Measurements from ENCODE around the gene TRAPPC14.
"Not testable (repeated sequence)": the region's sequence is repeated elsewhere in the genome, so short reads cannot be mapped to it uniquely, and the experiment has no call there.

The TRAPPC14 gene

DNA sequence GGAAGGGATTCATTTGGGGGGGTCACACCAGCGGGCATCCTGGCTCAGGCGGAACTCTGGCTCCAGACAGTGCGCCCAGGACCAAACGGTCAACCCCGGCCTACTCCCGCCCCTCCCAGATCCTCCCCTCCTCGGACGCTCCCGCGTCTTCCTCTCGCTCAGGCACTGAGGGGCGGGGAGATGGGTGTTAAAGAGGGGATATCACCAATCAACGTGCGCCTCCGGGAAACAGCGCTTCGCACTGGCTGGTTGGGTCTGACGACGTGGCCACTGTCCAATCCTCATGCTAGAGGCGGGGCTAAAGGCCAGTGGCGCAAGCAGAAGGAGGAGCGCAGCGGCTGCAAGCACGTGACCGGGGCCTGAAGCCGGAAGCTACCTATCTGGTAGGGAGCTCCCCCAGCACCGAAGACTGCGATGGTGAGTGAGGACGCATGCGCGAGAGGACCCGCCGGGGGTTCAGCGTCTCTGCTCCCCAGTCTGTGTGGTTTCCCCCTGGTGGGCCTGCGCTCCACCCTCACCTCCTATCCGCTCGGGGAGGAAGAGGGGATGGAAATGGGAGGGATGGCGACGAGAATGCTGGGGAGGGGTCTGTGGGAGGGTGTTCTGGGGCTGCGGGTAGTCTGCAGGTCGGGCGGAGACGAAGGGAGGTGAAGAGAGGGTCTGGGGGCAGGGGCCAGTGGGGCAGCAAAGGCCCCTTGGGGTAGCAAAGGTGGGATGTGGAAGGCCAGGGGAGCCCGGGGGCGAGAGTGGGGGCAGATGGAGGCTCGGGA lies 9.8 kb downstream of the TRAPPC14 start, which contains the start of gene LAMTOR4:
Gene LAMTOR4 (plus strand): TSS at position 360 of the 770 bp plus-strand sequence. CDS start 55 bp downstream, at position 415.
- Histone ChIP-seq H3K27me3 (ENCODE audit: control insufficient read depth in 3 of 3, insufficient read depth in 3 of 3, low read depth in 1 of 3, low read length in 3 of 3) (no peaks in the 10 kb centered on the region), H3K9me3 (replicated peaks in 1 of 2; ENCODE audit: control insufficient read depth in 2 of 2, insufficient read depth in 1 of 2, low read depth in 1 of 2, low read length in 2 of 2) (no peaks in the 10 kb centered on the region), H2BK15ac (ENCODE audit: low read length) (no peak within 1 kb of the TSS), H2BK5ac (ENCODE audit: low read length) (peak within 1 kb of the TSS; percentile 88), H2BK12ac (ENCODE audit: low read length) (no peak within 1 kb of the TSS), H3K4me3 (ENCODE audit: low read length in 2 of 2) (peak within 1 kb of the TSS; percentile 82 to 96), H4K91ac (ENCODE audit: low read depth, low read length, poor library complexity) (no peak within 1 kb of the TSS), H3K18ac (ENCODE audit: low read length) (peak within 1 kb of the TSS; percentile 91), H3K9ac (ENCODE audit: low read depth, low read length, poor library complexity) (peak within 1 kb of the TSS; percentile 87), H3K23ac (ENCODE audit: low read depth, low read length, poor library complexity) (peak within 1 kb of the TSS; percentile 50), H3K79me1 (ENCODE audit: low read depth, low read length) (peaks cover 4% of the 10 kb centered on the region), H3K36me3 (replicated peaks in 1 of 2; ENCODE audit: control insufficient read depth in 2 of 2, insufficient read depth in 2 of 2, low read length in 2 of 2) (peaks cover 3 to 28% of the 10 kb centered on the region in 2 donors), H2AFZ (ENCODE audit: low read length) (peak within 1 kb of the TSS; percentile 90), H4K8ac (ENCODE audit: low read depth, low read length) (peak within 1 kb of the TSS; percentile 70), H2AK5ac (ENCODE audit: low read depth, low read length) (peak within 1 kb of the TSS; percentile 35), H3K4me1 (ENCODE audit: control insufficient read depth in 2 of 2, insufficient read depth in 1 of 2, low read depth in 1 of 2, low read length in 2 of 2) (peaks cover 0 to 9% of the 10 kb centered on the region in 2 donors), H3K14ac (ENCODE audit: low read length) (peak within 1 kb of the TSS; percentile 39), H3K4ac (ENCODE audit: low read length) (no peak within 1 kb of the TSS), H2BK120ac (ENCODE audit: low read depth, low read length) (no peak within 1 kb of the TSS), H3K27ac (replicated peaks; ENCODE audit: low read length) (peak within 1 kb of the TSS; percentile 47), H3K4me2 (ENCODE audit: insufficient read depth, low read length, poor library complexity, severe bottlenecking) (peak within 1 kb of the TSS; percentile 89)
- no CpG with 5 or more reads among the region's 46 CpGs for WGBS, 2 donors (ENCODE audit: extremely low coverage in 2 of 2, insufficient read length in 2 of 2, insufficient replicate concordance in 1 of 2)
- peak; percentile 96 for DNase-seq (ENCODE audit: low spot score)

DNA sequence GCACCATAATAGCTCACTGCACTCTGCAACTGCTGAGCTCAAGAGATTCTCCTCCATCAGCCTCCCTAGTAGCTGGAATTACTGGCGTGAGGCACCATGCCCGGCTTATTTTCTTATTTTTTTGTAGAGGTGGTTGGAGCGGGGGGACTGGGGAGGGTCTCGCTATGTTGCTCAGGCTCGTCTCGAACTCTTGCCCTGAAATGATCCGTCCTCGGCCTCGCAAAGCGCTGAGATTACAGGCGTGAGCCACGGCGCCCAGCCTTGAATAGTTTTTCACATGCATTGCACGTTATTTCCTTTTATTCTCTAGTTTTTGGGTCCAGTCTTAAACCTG lies 10.3 kb downstream of the TRAPPC14 start:
- H3K4me3 ChIP-seq (ENCODE audit: low read length in 2 of 2): peak overlapping the region in 1 of 2 donors; percentile 33

DNA sequence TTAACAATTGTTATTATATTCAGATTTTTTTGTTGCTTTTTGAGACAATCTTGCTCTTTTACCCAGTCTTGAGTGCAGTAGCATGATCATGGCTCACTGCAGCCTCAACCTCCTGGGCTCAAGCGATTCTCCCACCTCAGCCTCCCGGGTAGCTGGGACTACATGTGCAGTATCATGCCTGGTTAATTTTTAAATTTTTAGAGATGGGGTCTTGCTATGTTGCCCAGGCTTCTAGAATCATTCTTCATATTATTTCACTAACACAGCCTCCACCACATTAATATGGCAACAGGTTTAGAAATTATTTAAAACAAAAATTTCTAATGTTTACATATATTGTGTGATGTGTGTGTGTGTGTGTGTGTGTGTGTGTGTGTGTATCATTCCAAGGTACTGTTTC lies 11.2 kb downstream of the TRAPPC14 start:
- Histone ChIP-seq H3K4me1 (ENCODE audit: control insufficient read depth in 2 of 2, insufficient read depth in 1 of 2, low read depth in 1 of 2, low read length in 2 of 2) (peaks cover 0 to 9% of the 10 kb centered on the region in 2 donors), H3K9me3 (replicated peaks in 1 of 2; ENCODE audit: control insufficient read depth in 2 of 2, insufficient read depth in 1 of 2, low read depth in 1 of 2, low read length in 2 of 2) (no peaks in the 10 kb centered on the region), H2BK12ac (ENCODE audit: low read length) (no peak overlapping the region), H3K23ac (ENCODE audit: low read depth, low read length, poor library complexity) (no peak overlapping the region), H2BK5ac (ENCODE audit: low read length) (no peak overlapping the region), H4K91ac (ENCODE audit: low read depth, low read length, poor library complexity) (no peak overlapping the region), H3K18ac (ENCODE audit: low read length) (no peak overlapping the region), H2BK15ac (ENCODE audit: low read length) (no peak overlapping the region), H3K27ac (replicated peaks; ENCODE audit: low read length) (no peak overlapping the region), H3K36me3 (replicated peaks in 1 of 2; ENCODE audit: control insufficient read depth in 2 of 2, insufficient read depth in 2 of 2, low read length in 2 of 2) (peaks cover 0 to 13% of the 10 kb centered on the region in 2 donors), H3K79me1 (ENCODE audit: low read depth, low read length) (peaks cover 4% of the 10 kb centered on the region), H3K4ac (ENCODE audit: low read length) (no peak overlapping the region), H2AFZ (ENCODE audit: low read length) (no peak overlapping the region), H3K4me2 (ENCODE audit: insufficient read depth, low read length, poor library complexity, severe bottlenecking) (no peak overlapping the region), H3K4me3 (ENCODE audit: low read length in 2 of 2) (no peak overlapping the region), H4K8ac (ENCODE audit: low read depth, low read length) (no peak overlapping the region), H2AK5ac (ENCODE audit: low read depth, low read length) (no peak overlapping the region), H3K9ac (ENCODE audit: low read depth, low read length, poor library complexity) (no peak overlapping the region), H3K27me3 (ENCODE audit: control insufficient read depth in 3 of 3, insufficient read depth in 3 of 3, low read depth in 1 of 3, low read length in 3 of 3) (no peaks in the 10 kb centered on the region), H2BK120ac (ENCODE audit: low read depth, low read length) (no peak overlapping the region), H3K14ac (ENCODE audit: low read length) (no peak overlapping the region)
- no peak for DNase-seq (ENCODE audit: low spot score)
- no CpG with 5 or more reads among the region's 2 CpGs for WGBS, 2 donors (ENCODE audit: extremely low coverage in 2 of 2, insufficient read length in 2 of 2, insufficient replicate concordance in 1 of 2)

More for the DNA sequence above, 10.3 kb downstream of the TRAPPC14 start:
- H2AFZ ChIP-seq (ENCODE audit: low read length): peak overlapping the region; percentile 87
- no peaks in the 10 kb centered on the region for H3K9me3 ChIP-seq (replicated peaks in 1 of 2; ENCODE audit: control insufficient read depth in 2 of 2, insufficient read depth in 1 of 2, low read depth in 1 of 2, low read length in 2 of 2)
- peak overlapping the region; percentile 47 for H3K27ac ChIP-seq (replicated peaks; ENCODE audit: low read length)
- H2BK12ac ChIP-seq (ENCODE audit: low read length): no peak overlapping the region
- H3K27me3 ChIP-seq (ENCODE audit: control insufficient read depth in 3 of 3, insufficient read depth in 3 of 3, low read depth in 1 of 3, low read length in 3 of 3): no peaks in the 10 kb centered on the region
- H4K91ac ChIP-seq (ENCODE audit: low read depth, low read length, poor library complexity): no peak overlapping the region
- H2BK120ac ChIP-seq (ENCODE audit: low read depth, low read length): no peak overlapping the region
- H2AK5ac ChIP-seq (ENCODE audit: low read depth, low read length): no peak overlapping the region
- no peak overlapping the region for H3K4ac ChIP-seq (ENCODE audit: low read length)
- peak overlapping the region; percentile 47 for H3K4me2 ChIP-seq (ENCODE audit: insufficient read depth, low read length, poor library complexity, severe bottlenecking)
- peaks cover 0 to 9% of the 10 kb centered on the region in 2 donors for H3K4me1 ChIP-seq (ENCODE audit: control insufficient read depth in 2 of 2, insufficient read depth in 1 of 2, low read depth in 1 of 2, low read length in 2 of 2)
- H4K8ac ChIP-seq (ENCODE audit: low read depth, low read length): no peak overlapping the region
- peaks cover 4% of the 10 kb centered on the region for H3K79me1 ChIP-seq (ENCODE audit: low read depth, low read length)
- DNase-seq (ENCODE audit: low spot score): no peak
- peak overlapping the region; percentile 16 for H2BK5ac ChIP-seq (ENCODE audit: low read length)
- no peak overlapping the region for H3K23ac ChIP-seq (ENCODE audit: low read depth, low read length, poor library complexity)
- no CpG with 5 or more reads among the region's 14 CpGs for WGBS, 2 donors (ENCODE audit: extremely low coverage in 2 of 2, insufficient read length in 2 of 2, insufficient replicate concordance in 1 of 2)
- H3K18ac ChIP-seq (ENCODE audit: low read length): peak overlapping the region; percentile 72
- H3K36me3 ChIP-seq (replicated peaks in 1 of 2; ENCODE audit: control insufficient read depth in 2 of 2, insufficient read depth in 2 of 2, low read length in 2 of 2): peaks cover 0 to 22% of the 10 kb centered on the region in 2 donors
- no peak overlapping the region for H3K14ac ChIP-seq (ENCODE audit: low read length)
- H3K9ac ChIP-seq (ENCODE audit: low read depth, low read length, poor library complexity): peak overlapping the region; percentile 39
- no peak overlapping the region for H2BK15ac ChIP-seq (ENCODE audit: low read length)

DNA sequence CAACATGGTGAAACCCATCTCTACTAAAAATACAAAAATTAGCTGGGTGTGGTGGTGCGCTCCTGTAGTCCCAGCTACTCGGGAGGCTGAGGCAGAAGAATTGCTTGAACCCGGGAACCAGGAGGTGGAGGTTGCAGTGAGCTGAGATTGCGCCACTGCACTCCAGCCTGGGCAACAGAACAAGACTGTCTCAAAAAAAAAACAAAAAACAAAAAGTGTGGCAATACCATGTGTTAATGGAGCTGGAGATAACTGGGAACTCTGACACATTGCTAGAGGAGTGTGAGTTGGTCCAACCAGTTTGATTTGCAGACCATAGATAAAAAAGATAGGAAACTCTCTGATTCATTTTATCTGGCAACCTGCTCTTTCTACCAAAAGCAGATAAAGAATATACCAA lies 12.2 kb downstream of the TRAPPC14 start:
- H2BK12ac ChIP-seq (ENCODE audit: low read length); DNase-seq (ENCODE audit: low spot score); H3K4me2 ChIP-seq (ENCODE audit: insufficient read depth, low read length, poor library complexity, severe bottlenecking); H3K27me3 ChIP-seq (ENCODE audit: control insufficient read depth in 3 of 3, insufficient read depth in 3 of 3, low read depth in 1 of 3, low read length in 3 of 3); H3K18ac ChIP-seq (ENCODE audit: low read length); H2BK5ac ChIP-seq (ENCODE audit: low read length); H3K36me3 ChIP-seq (replicated peaks in 1 of 2; ENCODE audit: control insufficient read depth in 2 of 2, insufficient read depth in 2 of 2, low read length in 2 of 2); H3K23ac ChIP-seq (ENCODE audit: low read depth, low read length, poor library complexity); H3K27ac ChIP-seq (replicated peaks; ENCODE audit: low read length); H2AFZ ChIP-seq (ENCODE audit: low read length); H3K4ac ChIP-seq (ENCODE audit: low read length); H4K91ac ChIP-seq (ENCODE audit: low read depth, low read length, poor library complexity); H4K8ac ChIP-seq (ENCODE audit: low read depth, low read length); H3K9me3 ChIP-seq (replicated peaks in 1 of 2; ENCODE audit: control insufficient read depth in 2 of 2, insufficient read depth in 1 of 2, low read depth in 1 of 2, low read length in 2 of 2); H3K79me1 ChIP-seq (ENCODE audit: low read depth, low read length); H3K14ac ChIP-seq (ENCODE audit: low read length); H2BK120ac ChIP-seq (ENCODE audit: low read depth, low read length); H2AK5ac ChIP-seq (ENCODE audit: low read depth, low read length); H2BK15ac ChIP-seq (ENCODE audit: low read length); H3K4me3 ChIP-seq (ENCODE audit: low read length in 2 of 2); H3K9ac ChIP-seq (ENCODE audit: low read depth, low read length, poor library complexity); H3K4me1 ChIP-seq (ENCODE audit: control insufficient read depth in 2 of 2, insufficient read depth in 1 of 2, low read depth in 1 of 2, low read length in 2 of 2): not testable (repeated sequence)
- no CpG with 5 or more reads among the region's 4 CpGs for WGBS, 2 donors (ENCODE audit: extremely low coverage in 2 of 2, insufficient read length in 2 of 2, insufficient replicate concordance in 1 of 2)

Data from neuronal stem cell (in vitro differentiated cells).